ENCODE measurements around the gene PVALEF.

DNA sequence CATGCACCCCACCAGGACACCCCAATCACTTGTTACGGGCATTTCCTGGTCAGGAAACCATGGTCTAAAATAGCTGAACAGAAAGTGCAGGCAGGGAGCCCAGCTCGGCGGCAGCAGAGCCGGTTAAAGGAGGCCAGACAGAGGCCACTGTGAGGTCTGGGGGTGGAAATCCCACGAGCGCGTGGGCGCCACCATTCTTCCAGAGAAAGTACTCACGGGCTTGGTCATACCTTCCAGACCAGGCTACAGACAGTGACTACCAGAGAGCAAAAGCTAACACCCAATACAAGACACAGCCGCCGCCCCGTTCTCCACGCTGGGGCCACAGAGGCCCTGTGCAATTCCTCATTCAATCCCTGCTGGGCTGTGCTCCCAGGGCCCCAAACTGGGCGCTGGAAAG is 45.6 kb downstream of the PVALEF start:
- TF ChIP-seq, protein P1, sequence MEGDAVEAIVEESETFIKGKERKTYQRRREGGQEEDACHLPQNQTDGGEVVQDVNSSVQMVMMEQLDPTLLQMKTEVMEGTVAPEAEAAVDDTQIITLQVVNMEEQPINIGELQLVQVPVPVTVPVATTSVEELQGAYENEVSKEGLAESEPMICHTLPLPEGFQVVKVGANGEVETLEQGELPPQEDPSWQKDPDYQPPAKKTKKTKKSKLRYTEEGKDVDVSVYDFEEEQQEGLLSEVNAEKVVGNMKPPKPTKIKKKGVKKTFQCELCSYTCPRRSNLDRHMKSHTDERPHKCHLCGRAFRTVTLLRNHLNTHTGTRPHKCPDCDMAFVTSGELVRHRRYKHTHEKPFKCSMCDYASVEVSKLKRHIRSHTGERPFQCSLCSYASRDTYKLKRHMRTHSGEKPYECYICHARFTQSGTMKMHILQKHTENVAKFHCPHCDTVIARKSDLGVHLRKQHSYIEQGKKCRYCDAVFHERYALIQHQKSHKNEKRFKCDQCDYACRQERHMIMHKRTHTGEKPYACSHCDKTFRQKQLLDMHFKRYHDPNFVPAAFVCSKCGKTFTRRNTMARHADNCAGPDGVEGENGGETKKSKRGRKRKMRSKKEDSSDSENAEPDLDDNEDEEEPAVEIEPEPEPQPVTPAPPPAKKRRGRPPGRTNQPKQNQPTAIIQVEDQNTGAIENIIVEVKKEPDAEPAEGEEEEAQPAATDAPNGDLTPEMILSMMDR (IDR thresholded peaks at IDR 0.05), result no peak
- no peak for TF ChIP-seq POLR2A (IDR thresholded peaks at IDR 0.05)
- TF ChIP-seq POLR2AphosphoS5 (IDR thresholded peaks at IDR 0.05), result no peak
- no peak for TF ChIP-seq EP300 (IDR thresholded peaks at IDR 0.05)
